H1 (cell line): Measurements from ENCODE around the gene TSKU. TPM values are rescaled to one million over a fixed set of nuclear protein-coding genes. Genes with fewer than 3 reads are reported as not detected.

Experiments used
- ASH2L ChIP-seq: fragments of 200-600, 300-600 bp; sonication (generic); IDR thresholded peaks from one replicate; pipeline ENCODE4 v1.7.1; 2017; ENCODE audit warnings: low read length
- CTBP2 ChIP-seq: IDR thresholded peaks from 2 replicates; pipeline ENCODE4 v1.7.0; 2011; ENCODE audit warnings: borderline replicate concordance, mild to moderate bottlenecking, moderate library complexity, mixed read lengths, low read length; ENCODE audit not compliant: insufficient read depth, insufficient read length
- EZH2 ChIP-seq: fragments of 200-600 bp; sonication (generic); IDR thresholded peaks from 2 replicates; pipeline ENCODE4 v1.7.1; 2012; ENCODE audit warnings: low read depth, mild to moderate bottlenecking, moderate library complexity, low read length, inconsistent platforms; ENCODE audit not compliant: severe bottlenecking
- GABPA ChIP-seq: IDR thresholded peaks from 2 replicates; pipeline ENCODE4 v1.6.1; 2011; ENCODE audit warnings: mild to moderate bottlenecking, low read length, moderate library complexity, borderline replicate concordance; ENCODE audit not compliant: insufficient read depth
- JUN ChIP-seq: IDR thresholded peaks from 2 replicates; pipeline ENCODE4 v1.6.1; 2011; ENCODE audit warnings: low read depth, mild to moderate bottlenecking, improper control_type of control experiment, low read length
- SIN3A ChIP-seq, 2 experiments: IDR thresholded peaks in 1 of 2; conservative IDR thresholded peaks in 1 of 2; 2 replicates each; pipeline ENCODE4 v1.6.1; 2011 to 2012; ENCODE audit warnings: low read length in 2 of 2, improper control_type of control experiment in 1 of 2, low read depth in 1 of 2, mild to moderate bottlenecking in 1 of 2
- SUZ12 ChIP-seq: fragments of 200-600 bp; sonication (generic); IDR thresholded peaks from 2 replicates; pipeline ENCODE4 v1.6.1; 2012; ENCODE audit warnings: mild to moderate bottlenecking, inconsistent platforms, low read length, moderate library complexity, mixed read lengths
- YY1 ChIP-seq: IDR thresholded peaks from 2 replicates; pipeline ENCODE4 v1.6.1; 2011; ENCODE audit warnings: low read depth, mild to moderate bottlenecking, low read length
- polyA plus RNA-seq, 7 experiments: library from polyadenylated mRNA; depleted of rRNA in 3 of 7; stranded (reverse) in 5 of 7; unstranded in 2 of 7; fragments of >200 nt in 5 of 7; fragments of 200-250 nt in 2 of 7; gene quantifications; 1 replicate in 5 of 7; 2 replicates in 1 of 7; 4 replicates in 1 of 7; pipeline versions ENCODE4 v1.2.1 to v1.2.3, GENCODE V29; 2011 to 2013; ENCODE audit warnings: missing spikeins in 2 of 7, mixed read lengths in 2 of 7
- total RNA-seq: library from RNA; stranded (reverse); fragmentation: NEBNext Ultra II Directional; extraction: Animal tissue kit (Norgen Biotek cat#: 25700); gene quantifications from 2 replicates; pipeline ENCODE4 v1.2.1, GENCODE V29; 2021

TSKU gene
- total and polyA plus RNA-seq, 2 of the 8 experiments (the other 6 are each of a cell fraction or from before 2014, with no cell fraction given), result 22.8 to 28.4 TPM

- no peak for TF ChIP-seq SIN3A (conservative IDR thresholded peaks at IDR 0.05 in 1 of 2, IDR thresholded peaks at IDR 0.05 in 1 of 2; ENCODE audit: low read depth in 1 of 2, low read length in 2 of 2)
- no peak for TF ChIP-seq GABPA
- no peak for TF ChIP-seq CTBP2
- TF ChIP-seq SUZ12, result no peak
- no peak for TF ChIP-seq JUN
- no peak for TF ChIP-seq YY1
- no peak for TF ChIP-seq EZH2
- TF ChIP-seq ASH2L, result no peak
Measured at GRCh38 chr11:76761718-76762355, 21.3 kb upstream of the TSKU start (continued).
